ENCODE measurements around the gene PLD6. TPM values are rescaled to one million over a fixed set of nuclear protein-coding genes. Genes with fewer than 3 reads are reported as not detected.
A peak's percentile ranks its signal among the peaks of the same experiment; 100 is the strongest.

PLD6 gene
- total and polyA plus RNA-seq, 2 donors (not counting 1 experiment from before 2014, with no cell fraction given) = 2.0 to 4.1 TPM

DNA sequence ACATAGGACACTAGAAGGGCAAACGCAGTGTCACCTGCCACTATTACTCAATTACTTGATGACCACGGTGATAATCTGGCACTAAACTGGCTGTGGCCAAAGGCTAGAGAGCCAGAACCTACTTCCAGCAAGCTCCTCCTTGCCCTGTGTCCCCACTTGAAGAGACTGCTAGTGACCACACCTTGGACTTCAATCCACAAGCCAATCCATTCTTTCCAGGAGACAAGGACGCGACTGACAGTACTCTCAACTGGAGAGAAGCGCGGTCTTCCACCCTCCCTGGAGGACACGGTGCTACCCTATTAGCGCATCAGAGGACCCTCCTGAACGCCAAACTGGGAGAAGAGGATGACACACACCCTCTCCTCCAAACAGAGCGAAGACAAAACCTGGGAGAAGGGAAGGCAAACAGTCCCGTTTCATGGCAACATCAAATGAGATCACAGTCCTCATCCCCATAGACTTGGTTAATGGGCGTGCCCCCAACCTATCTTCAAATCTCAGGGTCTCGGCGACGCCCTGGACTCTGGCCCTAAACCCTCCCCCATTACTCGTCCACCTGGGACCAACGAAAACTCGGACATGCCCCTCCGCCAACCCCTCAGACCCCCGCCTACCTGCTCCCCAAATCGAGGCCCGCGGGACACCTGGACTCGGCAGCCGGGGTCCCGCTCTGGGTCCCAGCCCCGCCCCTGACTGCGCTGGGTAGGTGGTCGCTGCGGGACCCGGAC is 30.3 kb upstream of the PLD6 start:
- DNase-seq (no peak), ATAC-seq (ENCODE audit: low read depth) (no peak)
- ChIA-PET CTCF (no interaction called here), POLR2A (interaction anchor here (0.6 to 1.7 kb wide), 4 partner anchors 25 to 54 kb away, joined by 3 to 8 read pairs (median 6); partner anchors contain the start of genes COPS3 and PLD6)
- H3K9ac ChIP-seq (ENCODE audit: low read length) = peak overlapping the region; percentile 96
- H3K79me2 ChIP-seq (ENCODE audit: control insufficient read depth, insufficient read depth, low read length) = peaks cover 53% of the 10 kb centered on the region
- H3K4me3 ChIP-seq (ENCODE audit: control extremely low read depth in 1 of 5, extremely low read depth in 1 of 5, insufficient read depth in 1 of 5, low read depth in 2 of 5, low read length in 4 of 5) = peak overlapping the region; percentile 83 to 96 (median 91)
- Mint-ChIP-seq H3K4me3 (peak overlapping the region; percentile 91), H3K27me3 (no peaks in the 10 kb centered on the region), H3K9me3 (ENCODE audit: insufficient read depth) (no peaks in the 10 kb centered on the region), H3K4me1 (peaks cover 26% of the 10 kb centered on the region), H3K27ac (peak overlapping the region; percentile 99)
- no peak for TF ChIP-seq EZH2 (IDR thresholded peaks at IDR 0.05; ENCODE audit: borderline replicate concordance, insufficient read depth, low read depth, low read length, poor library complexity, severe bottlenecking)
- no peak for TF ChIP-seq CTCF (IDR thresholded peaks at IDR 0.05)
- WGBS (ENCODE audit: insufficient coverage) = 2% methylated on average over 31 of the region's 31 CpGs
- peak overlapping the region; percentile 95 to 100 for H3K27ac ChIP-seq (ENCODE audit: low read length in 2 of 2)
- intact Hi-C loops (cut with micrococcal nuclease) = loop anchor here (1.0 to 10.0 kb wide), 4 partner anchors 30 to 514 kb away; partner anchors contain the start of genes COPS3 and PLD6
- peaks cover 9 to 21% of the 10 kb centered on the region in 2 donors for H3K4me1 ChIP-seq (ENCODE audit: control insufficient read depth in 2 of 2, insufficient read depth in 2 of 2, low read length in 2 of 2)
- no peaks in the 10 kb centered on the region for H3K9me3 ChIP-seq (ENCODE audit: control extremely low read depth in 1 of 3, control insufficient read depth in 2 of 3, insufficient read depth in 1 of 3, low read length in 2 of 3)
- peak overlapping the region; percentile 86 for H2AFZ ChIP-seq (ENCODE audit: insufficient read depth, low read depth, low read length, poor library complexity, severe bottlenecking)
- peaks cover 0 to 10% of the 10 kb centered on the region in 2 experiments for H3K36me3 ChIP-seq (replicated peaks in 1 of 2; ENCODE audit: control extremely low read depth in 1 of 2, control insufficient read depth in 1 of 2, extremely low read depth in 1 of 2, insufficient read depth in 2 of 2, low read length in 1 of 2)
- H3K4me2 ChIP-seq (replicated peaks; ENCODE audit: low read depth, low read length, poor library complexity, severe bottlenecking) = peak overlapping the region; percentile 94
- peaks cover 11% of the 10 kb centered on the region for H4K20me1 ChIP-seq (ENCODE audit: control insufficient read depth, insufficient read depth, low read length, poor library complexity, severe bottlenecking)
- H3K27me3 ChIP-seq (replicated peaks in 1 of 4; ENCODE audit: control extremely low read depth in 1 of 4, control insufficient read depth in 3 of 4, insufficient read depth in 4 of 4, low read length in 3 of 4) = no peaks in the 10 kb centered on the region
